Measurements from ENCODE around the gene XRRA1.

XRRA1 gene

GRCh38 chr11:74956397-74957015 lies 7.6 kb upstream of the XRRA1 start:
- H3K4me3 ChIP-seq (ENCODE audit: low read depth in 1 of 2, low read length in 1 of 2) = no peak overlapping the region
- no peaks in the 10 kb centered on the region for H3K9me3 ChIP-seq
- no peaks in the 10 kb centered on the region for H3K4me1 ChIP-seq (ENCODE audit: control insufficient read depth in 1 of 2, insufficient read depth in 1 of 2, low read depth in 1 of 2, low read length in 1 of 2)
- no peaks in the 10 kb centered on the region for H3K27me3 ChIP-seq
- H3K27ac ChIP-seq = no peak overlapping the region
- peaks cover 6% of the 10 kb centered on the region for H3K36me3 ChIP-seq
- no peak for TF ChIP-seq CTCF (IDR thresholded peaks at IDR 0.05)

DNA sequence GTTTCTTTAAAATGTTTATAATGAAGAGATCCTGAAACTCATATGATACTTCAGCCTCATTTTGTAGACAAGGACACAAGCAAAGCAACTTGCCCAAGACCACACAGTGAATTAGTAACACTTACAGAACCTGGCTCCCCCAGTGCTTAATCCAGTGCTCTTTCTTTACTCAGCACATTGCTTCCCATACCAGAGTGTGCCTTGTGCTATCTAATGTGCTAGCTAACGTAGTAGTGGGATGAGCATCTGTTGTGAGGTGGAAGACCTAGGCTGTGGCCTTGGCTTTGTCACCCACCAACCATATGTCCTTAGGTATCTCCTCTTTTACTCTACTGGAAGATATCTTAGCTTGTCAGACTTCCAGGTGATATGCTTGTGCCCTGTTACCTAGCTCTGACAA lies 5.3 kb upstream of the XRRA1 start:
- no peak overlapping the region for H3K27ac ChIP-seq
- peaks cover 6% of the 10 kb centered on the region for H3K36me3 ChIP-seq
- H3K4me3 ChIP-seq (ENCODE audit: low read depth in 1 of 2, low read length in 1 of 2) = no peak overlapping the region
- no peak for TF ChIP-seq CTCF (IDR thresholded peaks at IDR 0.05)
- H3K9me3 ChIP-seq = no peaks in the 10 kb centered on the region
- no peaks in the 10 kb centered on the region for H3K27me3 ChIP-seq
- H3K4me1 ChIP-seq (ENCODE audit: control insufficient read depth in 1 of 2, insufficient read depth in 1 of 2, low read depth in 1 of 2, low read length in 1 of 2) = peaks cover 14 to 15% of the 10 kb centered on the region in 2 experiments

DNA sequence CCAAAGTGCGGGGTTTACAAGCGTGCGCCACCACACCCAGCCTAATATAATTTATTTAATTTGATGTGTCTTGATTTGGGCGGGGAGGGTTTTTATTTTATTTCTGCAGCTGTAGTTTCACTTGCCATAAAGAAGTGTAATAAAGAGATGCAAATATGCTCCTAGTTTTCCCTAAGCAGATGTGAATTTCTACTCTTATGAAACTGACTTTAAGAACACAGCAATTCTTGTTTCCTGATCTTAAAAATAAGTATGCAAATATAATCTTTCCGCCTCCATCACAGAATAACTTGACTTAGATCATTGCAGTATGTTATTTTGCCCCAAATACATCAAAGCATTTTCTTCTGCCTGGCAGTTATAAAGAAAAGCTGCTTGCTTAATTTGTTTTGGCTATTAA lies 4.6 kb upstream of the XRRA1 start:
- no peaks in the 10 kb centered on the region for H3K27me3 ChIP-seq
- no peaks in the 10 kb centered on the region for H3K9me3 ChIP-seq
- H3K4me3 ChIP-seq (ENCODE audit: low read depth in 1 of 2, low read length in 1 of 2) = no peak overlapping the region
- no peak for TF ChIP-seq CTCF (IDR thresholded peaks at IDR 0.05)
- H3K27ac ChIP-seq = no peak overlapping the region
- peaks cover 6% of the 10 kb centered on the region for H3K36me3 ChIP-seq
- H3K4me1 ChIP-seq (ENCODE audit: control insufficient read depth in 1 of 2, insufficient read depth in 1 of 2, low read depth in 1 of 2, low read length in 1 of 2) = peaks cover 17 to 19% of the 10 kb centered on the region in 2 experiments

GRCh38 chr11:74952752-74953151 lies 3.9 kb upstream of the XRRA1 start:
- peaks cover 6% of the 10 kb centered on the region for H3K36me3 ChIP-seq
- peaks cover 22 to 26% of the 10 kb centered on the region in 2 experiments for H3K4me1 ChIP-seq (ENCODE audit: control insufficient read depth in 1 of 2, insufficient read depth in 1 of 2, low read depth in 1 of 2, low read length in 1 of 2)
- H3K9me3 ChIP-seq = no peaks in the 10 kb centered on the region
- H3K27ac ChIP-seq = no peak overlapping the region
- TF ChIP-seq CTCF (IDR thresholded peaks at IDR 0.05) = no peak
- no peak overlapping the region for H3K4me3 ChIP-seq (ENCODE audit: low read depth in 1 of 2, low read length in 1 of 2)
- H3K27me3 ChIP-seq = no peaks in the 10 kb centered on the region

DNA sequence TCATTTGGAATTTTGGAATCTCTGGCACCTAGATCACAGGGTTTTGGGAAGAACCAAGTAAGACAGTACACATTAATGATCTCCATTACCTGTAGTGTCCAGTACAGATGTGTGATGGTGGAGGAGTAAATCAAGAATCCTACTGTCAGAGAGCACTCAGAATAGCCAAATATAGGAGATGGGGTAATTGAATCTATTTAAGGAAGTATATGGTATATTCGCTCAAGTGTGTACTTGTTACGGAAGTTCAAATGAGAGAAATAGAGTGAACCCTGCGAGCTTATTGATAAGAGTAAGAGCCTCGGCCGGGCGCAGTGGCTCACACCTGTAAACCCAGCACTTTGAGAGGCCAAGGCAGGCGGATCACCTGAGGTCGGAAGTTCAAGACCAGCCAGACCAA lies 2.3 kb upstream of the XRRA1 start:
- no peaks in the 10 kb centered on the region for H3K9me3 ChIP-seq
- H3K36me3 ChIP-seq = peaks cover 6% of the 10 kb centered on the region
- no peak overlapping the region for H3K4me3 ChIP-seq (ENCODE audit: low read depth in 1 of 2, low read length in 1 of 2)
- H3K27me3 ChIP-seq = no peaks in the 10 kb centered on the region
- peaks cover 22 to 26% of the 10 kb centered on the region in 2 experiments for H3K4me1 ChIP-seq (ENCODE audit: control insufficient read depth in 1 of 2, insufficient read depth in 1 of 2, low read depth in 1 of 2, low read length in 1 of 2)
- no peak for TF ChIP-seq CTCF (IDR thresholded peaks at IDR 0.05)
- no peak overlapping the region for H3K27ac ChIP-seq
